IMR-90 (cell line): ENCODE measurements around the gene TFB1M.

Experiments
- BHLHE40 ChIP-seq: fragments of 150-350 bp; IDR thresholded peaks from 2 replicates; pipeline ENCODE4 v1.6.1; 2016; ENCODE audit warnings: mild to moderate bottlenecking, low read depth, low read length
- CEBPB ChIP-seq: IDR thresholded peaks from 2 replicates; pipeline ENCODE4 v1.6.1; 2012; ENCODE audit warnings: low read depth, low read length, improper control_type of control experiment
- MAZ ChIP-seq: IDR thresholded peaks from 2 replicates; pipeline ENCODE4 v1.6.1; 2012; ENCODE audit warnings: low read depth, mild to moderate bottlenecking, low read length, improper control_type of control experiment, moderate library complexity, borderline replicate concordance
- MXI1 ChIP-seq: IDR thresholded peaks from 2 replicates; pipeline ENCODE4 v1.6.1; 2012; ENCODE audit warnings: low read depth, mild to moderate bottlenecking, low read length, moderate library complexity, borderline replicate concordance
- NFE2L2 ChIP-seq: fragments of 150-350 bp; IDR thresholded peaks from 2 replicates; pipeline ENCODE4 v1.6.1; 2016; ENCODE audit warnings: low read depth, mild to moderate bottlenecking, low read length
- POLR2A ChIP-seq: IDR thresholded peaks from 2 replicates; pipeline ENCODE4 v1.6.1; 2012; ENCODE audit warnings: mild to moderate bottlenecking, low read depth, low read length
- RFX5 ChIP-seq: IDR thresholded peaks from 2 replicates; pipeline ENCODE4 v1.8.0; 2012; ENCODE audit warnings: low read depth, mild to moderate bottlenecking, low read length, moderate library complexity
- SMC3 ChIP-seq: fragments of 150-350 bp; IDR thresholded peaks from 2 replicates; pipeline ENCODE4 v1.6.1; 2016; ENCODE audit warnings: low read depth, mild to moderate bottlenecking, antibody characterized with exemption, low read length, moderate library complexity
- TF ChIP-seq, protein P1 (sequence below): conservative IDR thresholded peaks from 2 replicates; pipeline ENCODE4 v1.5.1; 2012; ENCODE audit warnings: mild to moderate bottlenecking, low read depth, low read length, improper control_type of control experiment

- TF ChIP-seq MAZ (no peak), SMC3 (no peak), MXI1 (no peak), NFE2L2 (no peak), RFX5 (no peak), POLR2A (no peak), BHLHE40 (no peak), CEBPB (no peak)
- TF ChIP-seq, protein P1, sequence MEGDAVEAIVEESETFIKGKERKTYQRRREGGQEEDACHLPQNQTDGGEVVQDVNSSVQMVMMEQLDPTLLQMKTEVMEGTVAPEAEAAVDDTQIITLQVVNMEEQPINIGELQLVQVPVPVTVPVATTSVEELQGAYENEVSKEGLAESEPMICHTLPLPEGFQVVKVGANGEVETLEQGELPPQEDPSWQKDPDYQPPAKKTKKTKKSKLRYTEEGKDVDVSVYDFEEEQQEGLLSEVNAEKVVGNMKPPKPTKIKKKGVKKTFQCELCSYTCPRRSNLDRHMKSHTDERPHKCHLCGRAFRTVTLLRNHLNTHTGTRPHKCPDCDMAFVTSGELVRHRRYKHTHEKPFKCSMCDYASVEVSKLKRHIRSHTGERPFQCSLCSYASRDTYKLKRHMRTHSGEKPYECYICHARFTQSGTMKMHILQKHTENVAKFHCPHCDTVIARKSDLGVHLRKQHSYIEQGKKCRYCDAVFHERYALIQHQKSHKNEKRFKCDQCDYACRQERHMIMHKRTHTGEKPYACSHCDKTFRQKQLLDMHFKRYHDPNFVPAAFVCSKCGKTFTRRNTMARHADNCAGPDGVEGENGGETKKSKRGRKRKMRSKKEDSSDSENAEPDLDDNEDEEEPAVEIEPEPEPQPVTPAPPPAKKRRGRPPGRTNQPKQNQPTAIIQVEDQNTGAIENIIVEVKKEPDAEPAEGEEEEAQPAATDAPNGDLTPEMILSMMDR = no peak
Measured at GRCh38 chr6:155252581-155252980, 61.7 kb downstream of the TFB1M start.
